GM18499 (cell line): Measurements from ENCODE around the gene PHF19.

Source experiments
- ATAC-seq: cut with Tn5 transposase; IDR thresholded peaks from one replicate; pipeline ENCODE4 v1.9.1; 2021; ENCODE audit warnings: moderate number of reproducible peaks; ENCODE audit not compliant: insufficient read depth, unreplicated experiment

Gene PHF19

GRCh38 chr9:120830865-120831264 lies 46.1 kb downstream of the PHF19 start:
- ATAC-seq, result no peak

- no peak for ATAC-seq
Observed at GRCh38 chr9:120830151-120830550, 46.8 kb downstream of the PHF19 start.

- no peak for ATAC-seq
Observed at GRCh38 chr9:120829650-120830049, 47.3 kb downstream of the PHF19 start.

GRCh38 chr9:120820095-120820494 lies 56.9 kb downstream of the PHF19 start:
- no peak for ATAC-seq

GRCh38 chr9:120818595-120818994 lies 58.4 kb downstream of the PHF19 start:
- no peak for ATAC-seq

GRCh38 chr9:120815075-120815474 lies 61.9 kb downstream of the PHF19 start:
- ATAC-seq, result no peak

- ATAC-seq, result no peak
Observed at GRCh38 chr9:120808931-120809330, 68.1 kb downstream of the PHF19 start.

- ATAC-seq, result no peak
Observed at GRCh38 chr9:120807607-120808379, 69.2 kb downstream of the PHF19 start.
